Bronchial epithelial cell (primary cell): ENCODE measurements around the gene BICC1. TPM values are rescaled to one million over a fixed set of nuclear protein-coding genes. Genes with fewer than 3 reads are reported as not detected.

Experiments used
- DNase-seq: peaks from one replicate; pipeline ENCODE4 v3.0.0-alpha.2; 2010; ENCODE audit warnings: low read depth
- FAIRE-seq: peaks from 2 replicates; lab custom pipeline; 2011; peaks lifted over from hg19 to GRCh38; lab: Jason Lieb, UNC
- H3K27me3 ChIP-seq: 2 replicates; pipeline ENCODE4 v1.5.1; 2011; ENCODE audit warnings: low read length; ENCODE audit not compliant: control insufficient read depth, insufficient read depth
- H3K36me3 ChIP-seq: 2 replicates; pipeline ENCODE4 v1.5.1; 2011; ENCODE audit warnings: low read length; ENCODE audit not compliant: control insufficient read depth, insufficient read depth
- H3K4me3 ChIP-seq: 2 replicates; pipeline ENCODE4 v1.5.1; 2011; ENCODE audit warnings: mild to moderate bottlenecking, low read depth, low read length, control low read depth
- total RNA-seq: library from RNA; depleted of rRNA; stranded (reverse); fragments of >200 nt; gene quantifications from 2 replicates; pipeline ENCODE4 v1.2.1, GENCODE V29; 2014
- TF ChIP-seq, protein P1 (sequence below): IDR thresholded peaks from 2 replicates; pipeline ENCODE4 v1.5.1; 2011; ENCODE audit warnings: mild to moderate bottlenecking, moderate library complexity, low read length, control low read depth, inconsistent platforms; ENCODE audit not compliant: insufficient read depth, severe bottlenecking

The BICC1 gene
- total RNA-seq, 1 donor from 2014 or later = 1.1 TPM

DNA sequence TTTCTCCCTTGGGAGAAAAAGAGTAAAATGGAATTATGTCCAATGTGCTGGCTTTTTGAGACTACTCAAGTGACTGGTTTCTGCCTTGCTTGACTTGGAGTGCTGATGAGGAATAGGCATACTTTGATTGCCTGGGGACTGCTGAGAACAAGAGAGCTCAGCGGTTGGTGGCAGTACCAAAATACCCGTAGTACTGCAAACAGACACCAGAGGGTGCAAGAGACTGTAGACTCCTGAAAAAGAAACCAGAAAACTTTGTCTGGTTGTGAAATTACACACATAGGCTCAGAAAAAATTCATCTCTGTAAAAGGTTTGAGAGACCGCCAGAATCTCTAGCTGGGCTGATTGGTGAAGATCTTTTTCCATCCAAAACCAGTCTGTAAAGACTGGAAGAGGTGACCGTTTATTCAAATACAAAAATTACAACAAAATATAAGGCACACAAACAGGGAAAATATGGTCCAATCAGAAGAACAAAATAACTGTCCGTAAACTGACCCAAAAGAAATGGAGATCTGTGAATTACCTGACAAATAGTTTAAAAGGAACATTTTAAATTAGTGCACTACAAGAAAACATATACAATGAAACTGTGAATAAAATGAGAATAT, 18.5 kb downstream of the BICC1 start:
- DNase-seq (peak; percentile 72), FAIRE-seq (no peak)
- Histone ChIP-seq H3K36me3 (no peaks in the 10 kb centered on the region), H3K4me3 (no peak overlapping the region), H3K27me3 (no peaks in the 10 kb centered on the region)
- TF ChIP-seq, protein P1, sequence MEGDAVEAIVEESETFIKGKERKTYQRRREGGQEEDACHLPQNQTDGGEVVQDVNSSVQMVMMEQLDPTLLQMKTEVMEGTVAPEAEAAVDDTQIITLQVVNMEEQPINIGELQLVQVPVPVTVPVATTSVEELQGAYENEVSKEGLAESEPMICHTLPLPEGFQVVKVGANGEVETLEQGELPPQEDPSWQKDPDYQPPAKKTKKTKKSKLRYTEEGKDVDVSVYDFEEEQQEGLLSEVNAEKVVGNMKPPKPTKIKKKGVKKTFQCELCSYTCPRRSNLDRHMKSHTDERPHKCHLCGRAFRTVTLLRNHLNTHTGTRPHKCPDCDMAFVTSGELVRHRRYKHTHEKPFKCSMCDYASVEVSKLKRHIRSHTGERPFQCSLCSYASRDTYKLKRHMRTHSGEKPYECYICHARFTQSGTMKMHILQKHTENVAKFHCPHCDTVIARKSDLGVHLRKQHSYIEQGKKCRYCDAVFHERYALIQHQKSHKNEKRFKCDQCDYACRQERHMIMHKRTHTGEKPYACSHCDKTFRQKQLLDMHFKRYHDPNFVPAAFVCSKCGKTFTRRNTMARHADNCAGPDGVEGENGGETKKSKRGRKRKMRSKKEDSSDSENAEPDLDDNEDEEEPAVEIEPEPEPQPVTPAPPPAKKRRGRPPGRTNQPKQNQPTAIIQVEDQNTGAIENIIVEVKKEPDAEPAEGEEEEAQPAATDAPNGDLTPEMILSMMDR = peak; percentile 75

DNA sequence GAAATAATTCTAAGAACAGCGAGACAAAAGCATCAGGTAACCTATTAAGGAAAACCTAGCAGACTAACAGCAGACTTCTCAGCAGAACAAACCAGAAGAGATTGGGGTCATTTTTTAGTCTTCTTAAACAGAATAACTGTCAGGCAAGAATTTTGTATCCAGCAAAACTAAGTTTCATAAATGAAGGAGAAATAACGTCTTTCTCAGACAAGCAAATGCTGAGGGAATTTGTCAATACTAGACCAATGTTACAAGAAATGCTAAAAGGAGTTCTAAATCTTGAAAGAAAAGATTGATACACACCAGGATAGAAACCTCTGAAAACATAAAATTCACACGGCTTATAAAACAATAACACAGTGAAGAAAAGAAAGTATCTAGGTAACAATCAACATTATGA, 22.6 kb downstream of the BICC1 start:
- H3K4me3 ChIP-seq = no peak overlapping the region
- no peak for DNase-seq
- no peak for FAIRE-seq
- TF ChIP-seq, protein P1 = no peak
- H3K27me3 ChIP-seq = no peaks in the 10 kb centered on the region
- no peaks in the 10 kb centered on the region for H3K36me3 ChIP-seq

DNA sequence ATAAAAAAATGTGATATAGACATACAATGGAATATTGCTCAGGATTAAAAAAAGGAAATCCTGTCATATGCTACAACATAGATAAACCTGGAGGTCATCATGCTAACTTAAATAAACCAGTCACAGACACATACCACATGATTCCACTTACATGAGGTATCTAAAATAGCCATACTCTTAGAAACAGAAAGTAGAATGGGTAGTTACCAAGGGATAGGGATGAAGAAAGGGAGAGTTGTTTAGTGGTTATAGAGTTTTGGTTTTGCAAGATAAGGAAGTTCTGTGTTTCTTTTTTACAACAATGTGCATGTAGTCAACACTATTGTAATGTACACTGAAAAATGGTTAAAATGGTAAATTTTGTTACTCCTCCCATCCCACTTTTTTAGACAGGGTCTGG, 30.5 kb downstream of the BICC1 start:
- Histone ChIP-seq H3K4me3 (no peak overlapping the region), H3K27me3 (no peaks in the 10 kb centered on the region), H3K36me3 (no peaks in the 10 kb centered on the region)
- TF ChIP-seq, protein P1 = no peak
- no peak for DNase-seq
- FAIRE-seq = no peak

DNA sequence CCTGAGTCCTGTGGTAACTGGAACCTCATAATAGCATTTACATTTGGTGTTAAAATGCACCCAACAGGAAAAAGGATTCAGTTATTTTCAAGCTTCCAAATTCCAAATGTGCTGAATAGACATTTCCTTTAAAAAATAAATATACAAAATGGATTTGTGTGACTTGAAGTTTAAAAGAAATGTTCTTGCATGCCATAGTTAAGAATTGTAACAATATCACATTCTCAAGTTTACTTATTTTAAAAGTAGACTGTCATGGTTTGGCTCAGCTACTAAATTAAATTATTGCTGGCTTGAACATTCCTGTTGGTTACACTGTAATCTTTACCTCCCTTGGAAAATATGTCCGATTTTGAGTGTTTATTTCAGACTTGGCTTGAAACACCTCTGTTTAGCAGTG, 31.5 kb downstream of the BICC1 start:
- FAIRE-seq = no peak
- no peaks in the 10 kb centered on the region for H3K27me3 ChIP-seq

DNA sequence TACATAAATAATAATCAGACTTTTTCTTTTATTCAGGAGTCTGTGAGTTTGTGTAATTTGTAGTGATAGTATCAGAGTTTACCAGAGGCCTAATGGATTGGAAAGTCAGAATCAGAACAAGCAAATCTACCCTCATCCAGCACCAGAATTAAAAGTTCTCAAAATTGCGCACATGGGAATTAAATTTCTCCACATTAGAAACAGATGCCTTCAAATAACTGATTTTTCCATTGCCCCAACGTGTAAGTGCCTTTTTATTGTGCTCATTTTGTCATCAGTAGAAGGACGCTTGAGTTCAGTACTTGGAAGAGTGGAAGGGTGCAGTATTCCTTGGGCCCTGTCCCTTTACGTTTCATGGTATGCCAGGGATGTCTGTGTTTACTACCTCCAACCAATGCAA, 32.8 kb downstream of the BICC1 start:
- TF ChIP-seq, protein P1 = no peak
- no peak for DNase-seq
- Histone ChIP-seq H3K27me3 (no peaks in the 10 kb centered on the region), H3K4me3 (no peak overlapping the region), H3K36me3 (no peaks in the 10 kb centered on the region)
- FAIRE-seq = no peak

More for the DNA sequence above, 31.5 kb downstream of the BICC1 start:
- DNase-seq = no peak
- Histone ChIP-seq H3K4me3 (no peak overlapping the region), H3K36me3 (no peaks in the 10 kb centered on the region)
- TF ChIP-seq, protein P1 = no peak

DNA sequence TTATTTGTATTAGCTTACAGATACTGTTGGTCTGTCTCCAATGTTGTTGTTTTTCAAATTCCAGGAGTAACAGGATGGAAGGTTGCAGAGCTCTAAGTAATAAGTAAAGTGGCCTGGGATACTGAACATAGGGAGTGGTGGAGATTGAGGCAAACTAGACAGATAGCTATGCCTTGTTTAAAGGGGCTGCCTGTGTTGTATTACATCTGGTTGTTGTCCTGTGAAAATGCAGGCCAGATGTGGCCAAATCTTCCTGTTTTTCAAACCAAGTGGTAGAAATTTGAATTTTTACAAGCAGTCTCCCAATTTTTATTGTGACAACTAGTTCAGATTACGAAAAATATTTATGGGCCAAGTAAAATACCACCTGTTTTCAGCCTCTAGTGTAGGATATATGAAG, 33.5 kb downstream of the BICC1 start:
- Histone ChIP-seq H3K36me3 (no peaks in the 10 kb centered on the region), H3K27me3 (no peaks in the 10 kb centered on the region), H3K4me3 (no peak overlapping the region)
- FAIRE-seq (no peak), DNase-seq (no peak)
- TF ChIP-seq, protein P1 = no peak
